ENCODE measurements around the gene TATDN3.
"Not testable (repeated sequence)": the region's sequence is repeated elsewhere in the genome, so short reads cannot be mapped to it uniquely, and the experiment has no call there.

The TATDN3 gene

DNA sequence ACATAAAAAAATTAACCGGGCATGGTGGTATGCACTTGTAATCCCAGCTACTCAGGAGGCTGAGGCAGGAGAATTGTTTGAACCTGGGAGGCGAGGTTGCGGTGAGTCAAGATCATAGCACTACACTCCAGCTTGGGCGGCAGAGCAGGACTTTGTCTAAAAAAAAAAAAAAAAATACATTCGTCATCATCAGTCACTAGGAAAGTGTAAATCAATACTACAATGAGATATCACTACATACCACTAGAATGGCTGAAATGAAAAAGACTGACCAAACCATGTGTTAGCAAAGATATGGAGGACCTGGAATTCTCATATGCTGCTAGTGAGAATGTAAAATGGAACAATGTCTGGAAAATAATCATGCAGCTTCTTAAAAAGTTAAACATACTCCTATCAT lies 46.5 kb downstream of the TATDN3 start:
- Histone ChIP-seq H3K36me3 (ENCODE audit: insufficient read depth, low read length) (no peaks in the 10 kb centered on the region), H3K9me3 (ENCODE audit: insufficient read depth, low read depth, low read length) (no peaks in the 10 kb centered on the region), H3K4me3 (ENCODE audit: low read length, poor library complexity, severe bottlenecking) (no peak overlapping the region), H3K9me2 (replicated peaks; ENCODE audit: low read depth, low read length) (no peaks in the 10 kb centered on the region), H4K20me1 (ENCODE audit: insufficient read depth, low read length, poor library complexity, severe bottlenecking) (no peaks in the 10 kb centered on the region), H3K4me1 (ENCODE audit: insufficient read depth, low read length, poor library complexity, severe bottlenecking) (no peaks in the 10 kb centered on the region), H3K4me2 (ENCODE audit: low read depth, low read length, poor library complexity, severe bottlenecking) (no peak overlapping the region), H2AFZ (ENCODE audit: low read length) (no peak overlapping the region), H3F3A (ENCODE audit: low read depth) (no peaks in the 10 kb centered on the region), H3K9ac (ENCODE audit: low read depth, low read length, poor library complexity, severe bottlenecking) (no peak overlapping the region), H3K27me3 (ENCODE audit: insufficient read depth, low read length, poor library complexity, severe bottlenecking) (no peaks in the 10 kb centered on the region), H3K79me2 (ENCODE audit: insufficient read depth, low read length) (no peaks in the 10 kb centered on the region)
- TF ChIP-seq, protein P1, sequence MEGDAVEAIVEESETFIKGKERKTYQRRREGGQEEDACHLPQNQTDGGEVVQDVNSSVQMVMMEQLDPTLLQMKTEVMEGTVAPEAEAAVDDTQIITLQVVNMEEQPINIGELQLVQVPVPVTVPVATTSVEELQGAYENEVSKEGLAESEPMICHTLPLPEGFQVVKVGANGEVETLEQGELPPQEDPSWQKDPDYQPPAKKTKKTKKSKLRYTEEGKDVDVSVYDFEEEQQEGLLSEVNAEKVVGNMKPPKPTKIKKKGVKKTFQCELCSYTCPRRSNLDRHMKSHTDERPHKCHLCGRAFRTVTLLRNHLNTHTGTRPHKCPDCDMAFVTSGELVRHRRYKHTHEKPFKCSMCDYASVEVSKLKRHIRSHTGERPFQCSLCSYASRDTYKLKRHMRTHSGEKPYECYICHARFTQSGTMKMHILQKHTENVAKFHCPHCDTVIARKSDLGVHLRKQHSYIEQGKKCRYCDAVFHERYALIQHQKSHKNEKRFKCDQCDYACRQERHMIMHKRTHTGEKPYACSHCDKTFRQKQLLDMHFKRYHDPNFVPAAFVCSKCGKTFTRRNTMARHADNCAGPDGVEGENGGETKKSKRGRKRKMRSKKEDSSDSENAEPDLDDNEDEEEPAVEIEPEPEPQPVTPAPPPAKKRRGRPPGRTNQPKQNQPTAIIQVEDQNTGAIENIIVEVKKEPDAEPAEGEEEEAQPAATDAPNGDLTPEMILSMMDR (conservative IDR thresholded peaks at IDR 0.05; ENCODE audit: low read length) = no peak
- TF ChIP-seq EZH2phosphoT487 (IDR thresholded peaks at IDR 0.05; ENCODE audit: borderline replicate concordance) = no peak

DNA sequence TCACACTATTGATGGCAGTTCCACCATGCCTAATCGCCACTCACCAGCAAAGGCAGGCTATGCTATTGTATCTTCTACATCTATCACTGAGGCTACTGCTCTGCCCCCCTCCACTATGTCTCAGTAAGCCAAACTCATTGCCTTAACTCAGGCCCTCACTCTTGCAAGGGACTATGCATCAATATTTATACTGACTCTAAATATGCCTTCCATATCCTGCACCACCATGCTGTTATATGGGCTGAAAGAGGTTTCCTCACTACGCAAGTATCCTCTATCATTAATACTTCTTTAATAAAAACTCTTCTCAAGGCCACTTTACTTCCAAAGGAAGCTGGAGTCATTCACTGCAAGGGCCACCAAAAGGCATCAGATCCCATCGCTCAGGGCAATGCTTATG lies 52.8 kb downstream of the TATDN3 start:
- not testable (repeated sequence) for H3F3A ChIP-seq (ENCODE audit: low read depth); H3K27me3 ChIP-seq (ENCODE audit: insufficient read depth, low read length, poor library complexity, severe bottlenecking)

DNA sequence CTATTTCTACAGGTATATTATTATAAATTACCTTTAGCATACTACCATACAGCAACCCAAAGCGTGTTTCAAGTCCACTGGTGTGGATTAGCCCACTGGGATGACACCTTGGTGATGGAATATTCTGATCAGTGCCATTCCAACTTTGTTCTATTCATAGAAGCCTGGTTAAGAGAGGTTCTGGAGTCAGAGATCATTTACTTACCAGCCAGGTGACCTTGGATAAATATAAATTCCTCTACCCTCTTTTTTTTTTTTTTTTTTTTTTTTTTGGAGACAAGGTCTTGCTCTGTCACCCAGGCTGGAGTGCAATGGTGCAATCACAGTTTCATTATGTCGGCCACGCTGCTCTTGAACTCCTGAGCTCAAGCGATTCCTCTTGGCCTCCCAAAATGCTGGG lies 55.9 kb downstream of the TATDN3 start, which contains the start of gene SPATA45:
Gene SPATA45, minus strand, starts transcription at position 101 of the 400 bp plus-strand sequence. CDS start 11,500 bp downstream, outside the sequence.
- Histone ChIP-seq H3K9me2 (replicated peaks; ENCODE audit: low read depth, low read length) (no peaks in the 10 kb centered on the region), H3K36me3 (ENCODE audit: insufficient read depth, low read length) (no peaks in the 10 kb centered on the region), H3F3A (ENCODE audit: low read depth) (no peaks in the 10 kb centered on the region), H3K4me2 (ENCODE audit: low read depth, low read length, poor library complexity, severe bottlenecking) (no peak within 1 kb of the TSS), H3K9ac (ENCODE audit: low read depth, low read length, poor library complexity, severe bottlenecking) (no peak within 1 kb of the TSS), H3K9me3 (ENCODE audit: insufficient read depth, low read depth, low read length) (no peaks in the 10 kb centered on the region), H3K79me2 (ENCODE audit: insufficient read depth, low read length) (no peaks in the 10 kb centered on the region), H3K27me3 (ENCODE audit: insufficient read depth, low read length, poor library complexity, severe bottlenecking) (no peaks in the 10 kb centered on the region), H4K20me1 (ENCODE audit: insufficient read depth, low read length, poor library complexity, severe bottlenecking) (no peaks in the 10 kb centered on the region), H3K4me3 (ENCODE audit: low read length, poor library complexity, severe bottlenecking) (no peak within 1 kb of the TSS), H3K4me1 (ENCODE audit: insufficient read depth, low read length, poor library complexity, severe bottlenecking) (no peaks in the 10 kb centered on the region), H2AFZ (ENCODE audit: low read length) (no peak within 1 kb of the TSS)
- TF ChIP-seq EZH2phosphoT487 (IDR thresholded peaks at IDR 0.05; ENCODE audit: borderline replicate concordance) = no peak
- TF ChIP-seq, protein P1 (conservative IDR thresholded peaks at IDR 0.05; ENCODE audit: low read length) = no peak

More for the DNA sequence above, 52.8 kb downstream of the TATDN3 start:
- H3K9ac ChIP-seq (ENCODE audit: low read depth, low read length, poor library complexity, severe bottlenecking); H4K20me1 ChIP-seq (ENCODE audit: insufficient read depth, low read length, poor library complexity, severe bottlenecking); H3K4me3 ChIP-seq (ENCODE audit: low read length, poor library complexity, severe bottlenecking); H3K9me3 ChIP-seq (ENCODE audit: insufficient read depth, low read depth, low read length); H3K4me1 ChIP-seq (ENCODE audit: insufficient read depth, low read length, poor library complexity, severe bottlenecking); H3K79me2 ChIP-seq (ENCODE audit: insufficient read depth, low read length); H3K9me2 ChIP-seq (replicated peaks; ENCODE audit: low read depth, low read length); H2AFZ ChIP-seq (ENCODE audit: low read length); H3K36me3 ChIP-seq (ENCODE audit: insufficient read depth, low read length); H3K4me2 ChIP-seq (ENCODE audit: low read depth, low read length, poor library complexity, severe bottlenecking): not testable (repeated sequence)

DNA sequence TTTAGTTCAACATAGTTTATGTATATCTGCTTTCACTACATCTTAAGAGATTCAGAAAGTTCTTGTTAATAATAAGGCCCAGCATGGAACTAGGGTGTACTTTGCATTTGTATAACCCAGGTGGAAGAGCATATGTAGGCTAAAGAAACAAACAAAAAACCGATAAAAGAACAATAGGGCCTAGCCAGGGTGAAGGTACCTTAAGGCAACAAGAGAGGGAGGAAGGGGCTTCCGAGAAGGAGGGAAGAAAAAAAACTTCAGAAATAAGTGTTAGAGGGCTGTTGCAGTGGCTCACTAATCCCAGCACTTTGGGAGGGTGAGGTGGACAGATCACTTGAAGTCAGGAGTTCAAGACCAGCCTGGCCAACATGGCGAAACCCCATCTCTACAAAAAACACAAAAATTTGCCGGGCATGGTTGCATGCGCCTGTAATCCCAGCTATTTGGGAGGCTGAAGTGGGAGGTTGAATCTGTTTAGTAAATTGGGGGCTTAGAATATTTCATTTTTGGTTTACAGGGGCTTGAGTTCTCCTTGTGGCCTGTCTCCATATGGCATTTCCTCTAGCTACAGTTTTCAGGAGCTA lies 60.5 kb downstream of the TATDN3 start:
- peaks cover 13% of the 10 kb centered on the region for H3K79me2 ChIP-seq (ENCODE audit: insufficient read depth, low read length)
- H3K4me3 ChIP-seq (ENCODE audit: low read length, poor library complexity, severe bottlenecking) = no peak overlapping the region
- no peaks in the 10 kb centered on the region for H3F3A ChIP-seq (ENCODE audit: low read depth)

More for the DNA sequence above, 60.5 kb downstream of the TATDN3 start:
- Histone ChIP-seq H3K9me2 (replicated peaks; ENCODE audit: low read depth, low read length) (no peaks in the 10 kb centered on the region), H2AFZ (ENCODE audit: low read length) (no peak overlapping the region), H3K4me1 (ENCODE audit: insufficient read depth, low read length, poor library complexity, severe bottlenecking) (peaks cover 11% of the 10 kb centered on the region), H3K9me3 (ENCODE audit: insufficient read depth, low read depth, low read length) (no peaks in the 10 kb centered on the region), H3K27me3 (ENCODE audit: insufficient read depth, low read length, poor library complexity, severe bottlenecking) (no peaks in the 10 kb centered on the region), H3K36me3 (ENCODE audit: insufficient read depth, low read length) (no peaks in the 10 kb centered on the region), H3K9ac (ENCODE audit: low read depth, low read length, poor library complexity, severe bottlenecking) (no peak overlapping the region), H4K20me1 (ENCODE audit: insufficient read depth, low read length, poor library complexity, severe bottlenecking) (no peaks in the 10 kb centered on the region), H3K4me2 (ENCODE audit: low read depth, low read length, poor library complexity, severe bottlenecking) (no peak overlapping the region)
- TF ChIP-seq, protein P1 (conservative IDR thresholded peaks at IDR 0.05; ENCODE audit: low read length) = no peak
- no peak for TF ChIP-seq EZH2phosphoT487 (IDR thresholded peaks at IDR 0.05; ENCODE audit: borderline replicate concordance)
